GM10248 (cell line): ENCODE results near the gene HERPUD1.

Source experiments
- CTCF ChIA-PET: fragments of 300-600 bp; sonication (Branson Sonifier 250); formaldehyde crosslinking; extraction: SDS; loops from one replicate; lab custom pipeline; 2021; ENCODE audit warnings: antibody characterized with exemption; lab: Yijun Ruan, JAX
- POLR2A ChIA-PET: fragments of 350-650 bp; sonication (Branson Sonifier 250); formaldehyde crosslinking; extraction: SDS; loops from one replicate; lab custom pipeline; 2020; ENCODE audit warnings: antibody characterized with exemption; lab: Yijun Ruan, JAX
- DNase-seq: peaks from one replicate; pipeline ENCODE4 v3.0.0; 2012; ENCODE audit errors: extremely low spot score
- TF ChIP-seq, protein P1 (sequence below): IDR thresholded peaks from 2 replicates; pipeline ENCODE4 v1.5.1; 2012; ENCODE audit warnings: mild to moderate bottlenecking, low read depth; ENCODE audit errors: extremely low read depth, missing control alignments, control extremely low read depth

The HERPUD1 gene

DNA sequence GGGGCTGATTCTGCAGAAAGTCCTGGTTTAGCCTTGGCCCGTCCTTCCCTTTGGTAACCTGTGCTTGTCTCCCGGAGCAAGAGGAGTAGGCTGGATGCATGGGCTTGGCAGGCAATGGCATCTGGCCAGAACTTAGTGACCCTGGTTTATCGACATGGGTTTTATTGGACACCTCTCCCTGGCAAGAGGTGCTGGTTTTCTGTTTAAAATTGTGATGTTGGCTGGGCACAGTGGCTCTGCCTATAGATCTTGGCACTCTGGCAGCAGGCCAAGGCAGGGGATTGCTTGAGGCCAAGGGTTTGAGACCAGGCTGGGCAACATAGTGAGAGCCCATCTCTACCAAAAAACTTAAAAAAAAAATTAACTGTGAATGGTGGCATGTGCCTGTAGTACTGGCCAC, 35.7 kb upstream of the HERPUD1 start:
- TF ChIP-seq, protein P1, sequence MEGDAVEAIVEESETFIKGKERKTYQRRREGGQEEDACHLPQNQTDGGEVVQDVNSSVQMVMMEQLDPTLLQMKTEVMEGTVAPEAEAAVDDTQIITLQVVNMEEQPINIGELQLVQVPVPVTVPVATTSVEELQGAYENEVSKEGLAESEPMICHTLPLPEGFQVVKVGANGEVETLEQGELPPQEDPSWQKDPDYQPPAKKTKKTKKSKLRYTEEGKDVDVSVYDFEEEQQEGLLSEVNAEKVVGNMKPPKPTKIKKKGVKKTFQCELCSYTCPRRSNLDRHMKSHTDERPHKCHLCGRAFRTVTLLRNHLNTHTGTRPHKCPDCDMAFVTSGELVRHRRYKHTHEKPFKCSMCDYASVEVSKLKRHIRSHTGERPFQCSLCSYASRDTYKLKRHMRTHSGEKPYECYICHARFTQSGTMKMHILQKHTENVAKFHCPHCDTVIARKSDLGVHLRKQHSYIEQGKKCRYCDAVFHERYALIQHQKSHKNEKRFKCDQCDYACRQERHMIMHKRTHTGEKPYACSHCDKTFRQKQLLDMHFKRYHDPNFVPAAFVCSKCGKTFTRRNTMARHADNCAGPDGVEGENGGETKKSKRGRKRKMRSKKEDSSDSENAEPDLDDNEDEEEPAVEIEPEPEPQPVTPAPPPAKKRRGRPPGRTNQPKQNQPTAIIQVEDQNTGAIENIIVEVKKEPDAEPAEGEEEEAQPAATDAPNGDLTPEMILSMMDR = no peak
- DNase-seq = no peak
- ChIA-PET POLR2A (no interaction called here), CTCF (interaction anchor here (1.3 kb wide), 1 partner anchor 68 kb away, joined by 4 read pairs; no protein-coding TSS in a partner anchor)

DNA sequence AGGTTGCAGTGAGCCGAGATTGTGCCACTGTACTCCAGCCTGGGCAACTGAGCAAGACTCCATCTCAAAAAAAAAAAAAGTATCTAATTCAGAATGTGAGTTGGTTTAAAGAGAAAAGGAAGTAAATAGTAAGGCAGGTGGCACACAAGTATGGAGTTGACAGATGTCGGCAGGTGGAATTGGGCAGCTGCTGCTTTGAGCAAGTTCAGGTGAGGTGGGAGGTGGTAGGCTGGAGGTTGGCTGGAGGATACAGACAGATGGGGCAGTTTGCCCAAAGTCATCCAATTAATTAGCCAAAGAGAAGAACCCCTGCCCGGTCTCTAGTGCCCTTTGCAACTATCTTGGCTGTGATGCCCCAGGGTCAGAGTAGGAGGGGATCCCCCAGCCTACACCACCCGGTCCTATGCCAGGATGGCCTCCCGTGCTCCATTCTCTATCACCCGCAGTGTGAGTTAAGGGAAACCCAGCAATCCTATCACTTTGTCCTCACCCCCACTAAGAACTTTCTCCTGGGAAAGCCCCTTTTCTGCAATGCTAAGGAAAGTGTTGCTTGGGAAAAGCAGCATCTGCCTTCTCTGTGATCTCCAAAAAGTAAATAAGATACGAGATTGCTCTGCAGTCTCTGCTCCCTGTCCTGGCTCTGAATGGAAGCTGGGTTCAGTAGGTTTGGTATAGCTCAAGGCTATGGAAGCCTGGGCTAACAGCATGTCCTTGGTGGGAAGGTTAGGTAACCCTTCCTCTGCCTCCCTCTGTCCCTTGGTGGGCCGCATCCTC, 34.7 kb upstream of the HERPUD1 start:
- TF ChIP-seq, protein P1 = no peak
- DNase-seq = no peak
- ChIA-PET POLR2A (no interaction called here), CTCF (interaction anchor here (0.9 to 1.3 kb wide), 5 partner anchors 8 to 67 kb away, joined by 3 to 4 read pairs (median 3); no protein-coding TSS in a partner anchor)

DNA sequence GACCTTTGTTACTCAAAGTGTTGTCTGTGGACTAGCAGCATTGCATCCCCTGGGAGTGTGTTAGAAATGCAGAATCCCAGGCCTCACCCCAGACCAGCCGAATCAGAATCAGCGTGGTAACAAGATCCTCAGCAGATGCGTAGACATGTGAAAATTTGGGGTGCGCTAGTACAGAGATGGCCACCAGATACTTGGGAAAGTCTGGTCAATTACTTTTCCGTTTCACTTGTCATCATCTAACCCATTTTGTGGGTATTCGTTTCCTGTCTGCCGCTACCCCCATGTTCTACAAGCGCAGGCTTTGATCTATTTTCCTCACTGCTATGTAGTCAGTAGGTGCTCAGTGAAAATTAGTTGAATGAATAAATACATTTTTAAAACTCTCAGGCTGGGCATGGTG, 33.1 kb upstream of the HERPUD1 start:
- DNase-seq = peak; percentile 70
- CTCF ChIA-PET = no interaction called here
- POLR2A ChIA-PET = no interaction called here

DNA sequence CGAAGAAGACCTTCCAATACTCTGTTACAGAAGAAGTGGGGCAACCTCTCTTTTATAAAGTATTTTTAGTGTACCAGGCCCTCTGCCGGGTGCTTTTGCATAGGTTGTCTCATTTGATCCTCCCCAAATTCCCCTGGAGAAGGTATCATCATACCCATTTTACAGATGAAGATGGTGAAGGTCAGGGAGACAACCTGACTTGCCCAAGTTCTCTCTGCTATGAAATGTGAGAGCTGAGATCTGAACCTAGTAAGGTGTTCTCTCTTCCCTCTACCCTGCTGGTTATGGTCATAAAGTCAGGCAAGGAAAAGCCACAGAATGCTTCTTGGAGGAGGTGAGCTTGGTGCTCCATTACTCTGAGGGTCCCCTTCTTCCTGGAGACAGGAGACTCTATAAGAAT, 28.1 kb upstream of the HERPUD1 start:
- TF ChIP-seq, protein P1 = no peak
- DNase-seq = no peak
- POLR2A ChIA-PET = no interaction called here
- CTCF ChIA-PET = interaction anchor here (1.3 to 1.7 kb wide), 3 partner anchors 11 to 41 kb away, joined by 3 to 6 read pairs (median 3); no protein-coding TSS in a partner anchor

More for the DNA sequence above, 33.1 kb upstream of the HERPUD1 start:
- TF ChIP-seq, protein P1 = no peak

DNA sequence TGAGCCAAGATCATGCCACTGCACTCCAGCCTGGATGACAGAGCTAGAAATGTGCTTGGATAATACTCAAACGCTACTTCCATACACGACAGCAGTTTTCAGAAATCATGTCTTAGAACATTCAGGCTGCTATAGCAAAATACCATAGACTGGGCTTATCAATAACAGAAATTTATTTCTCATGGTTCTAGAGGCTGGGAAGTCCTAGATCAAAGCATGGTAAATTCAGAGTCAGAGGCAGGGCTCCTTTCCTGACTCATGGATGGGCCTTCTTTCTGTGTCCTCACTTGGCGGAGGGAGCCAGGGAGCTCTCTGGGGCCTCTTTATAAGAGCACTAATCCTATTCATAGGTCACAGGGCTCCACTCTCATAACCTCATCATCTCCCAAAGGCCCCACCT, 24.5 kb upstream of the HERPUD1 start:
- DNase-seq = no peak
- POLR2A ChIA-PET = no interaction called here
- CTCF ChIA-PET = interaction anchor here (0.8 kb wide), 1 partner anchor 10 kb away, joined by 3 read pairs; no protein-coding TSS in a partner anchor
- TF ChIP-seq, protein P1 = no peak

DNA sequence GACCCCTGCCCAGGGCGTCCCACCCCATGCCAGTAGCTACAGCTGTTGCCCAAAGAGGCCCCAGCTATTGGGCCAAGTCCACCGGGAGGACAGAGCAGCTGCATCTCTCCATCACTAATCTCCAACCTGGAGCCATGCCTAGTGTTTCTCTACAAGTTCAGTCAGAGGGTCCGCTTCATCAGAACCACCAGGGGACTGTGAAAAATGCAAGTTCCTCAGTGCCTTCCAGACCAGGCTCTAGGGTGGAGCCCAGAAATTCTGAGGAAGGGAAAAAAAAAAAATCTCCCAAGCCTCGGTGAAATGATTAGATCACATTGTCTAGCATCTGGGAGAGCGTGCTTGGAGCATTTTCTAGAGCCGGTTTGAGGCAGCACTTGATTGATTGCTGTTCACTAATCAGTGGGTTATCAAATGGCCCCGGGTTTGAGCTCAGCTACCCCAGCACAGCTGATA, 22.4 kb upstream of the HERPUD1 start:
- no peak for DNase-seq
- ChIA-PET POLR2A (no interaction called here), CTCF (interaction anchor here (1.1 to 3.3 kb wide), 5 partner anchors 9 to 34 kb away, joined by 3 to 13 read pairs (median 4); no protein-coding TSS in a partner anchor)
- TF ChIP-seq, protein P1 = no peak
